Body of pancreas (tissue), 4 donors: ENCODE measurements around the gene MEDAG.

ENCODE experiments used
- CTCF ChIP-seq, 7 experiments: fragments of 450-650 bp in 4 of 7; fragments of 200-600 bp in 3 of 7; sonication (generic) in 3 of 7; IDR thresholded peaks; one replicate each; pipeline ENCODE4 v1.5.1; 2016 to 2019; ENCODE audit warnings: antibody characterized with exemption in 7 of 7
- POLR2A ChIP-seq, 3 donors: fragments of 450-650 bp; IDR thresholded peaks; one replicate each; pipeline ENCODE4 v1.6.1; 2016; ENCODE audit warnings: antibody characterized with exemption in 3 of 3, mild to moderate bottlenecking in 2 of 3

- no peak for TF ChIP-seq POLR2A (IDR thresholded peaks at IDR 0.05)
- TF ChIP-seq CTCF (IDR thresholded peaks at IDR 0.05) = no peak
Measured at GRCh38 chr13:30934381-30934780, 28.3 kb downstream of the MEDAG start.
